ENCODE results near the gene CCL22. TPM values are rescaled to one million over a fixed set of nuclear protein-coding genes. Genes with fewer than 3 reads are reported as not detected.

CCL22 gene
- total RNA-seq, 1 experiment from 2014 or later = 0.68 TPM

- Mint-ChIP-seq H3K4me3 (ENCODE audit: unreplicated experiment) (no peak overlapping the region), H3K4me1 (ENCODE audit: low read depth, unreplicated experiment) (peaks cover 20% of the 10 kb centered on the region), H3K27me3 (ENCODE audit: insufficient read depth, unreplicated experiment) (no peaks in the 10 kb centered on the region), H3K36me3 (ENCODE audit: insufficient read depth, unreplicated experiment) (no peaks in the 10 kb centered on the region), H3K27ac (ENCODE audit: unreplicated experiment) (no peak overlapping the region), H3K9me3 (ENCODE audit: unreplicated experiment) (no peaks in the 10 kb centered on the region)
- intact Hi-C loops (cut with micrococcal nuclease; ENCODE audit: unreplicated experiment) = no loop called here
- POLR2A ChIA-PET = no interaction called here
- H3K4me3 ChIP-seq (ENCODE audit: low read depth, low read length) = no peak overlapping the region
- H3K9me3 ChIP-seq = no peaks in the 10 kb centered on the region
- no peak for TF ChIP-seq CTCF (IDR thresholded peaks at IDR 0.05; ENCODE audit: insufficient read depth in 1 of 2, low read depth in 1 of 2, low read length in 1 of 2, severe bottlenecking in 1 of 2, unreplicated experiment in 1 of 2)
- CTCF ChIA-PET = no interaction called here
- no peaks in the 10 kb centered on the region for H3K27me3 ChIP-seq (replicated peaks; ENCODE audit: control insufficient read depth, insufficient read depth, low read length)
- no peak for DNase-seq
- H3K36me3 ChIP-seq (ENCODE audit: control insufficient read depth, insufficient read depth, low read length) = no peaks in the 10 kb centered on the region
- BruUV-seq (replicated peaks) = no TSS peak
- H3K4me1 ChIP-seq = peaks cover 19% of the 10 kb centered on the region
These were observed 17.8 kb downstream of the CCL22 start for GRCh38 chr16:57376313-57376818.

GRCh38 chr16:57377080-57377841 is 18.7 kb downstream of the CCL22 start:
- H3K36me3 Mint-ChIP-seq (ENCODE audit: insufficient read depth, unreplicated experiment) = no peaks in the 10 kb centered on the region
- Histone ChIP-seq H3K27me3 (replicated peaks; ENCODE audit: control insufficient read depth, insufficient read depth, low read length) (no peaks in the 10 kb centered on the region), H3K4me1 (peaks cover 18% of the 10 kb centered on the region), H3K9me3 (no peaks in the 10 kb centered on the region), H3K36me3 (ENCODE audit: control insufficient read depth, insufficient read depth, low read length) (no peaks in the 10 kb centered on the region), H3K4me3 (ENCODE audit: low read depth, low read length) (no peak overlapping the region)
- no peak overlapping the region for H3K4me3 Mint-ChIP-seq (ENCODE audit: unreplicated experiment)
- intact Hi-C loops (cut with micrococcal nuclease; ENCODE audit: unreplicated experiment) = loop anchor here (1.0 kb wide), 1 partner anchor 77 kb away; no protein-coding TSS in a partner anchor
- TF ChIP-seq CTCF (IDR thresholded peaks at IDR 0.05; ENCODE audit: insufficient read depth in 1 of 2, low read depth in 1 of 2, low read length in 1 of 2, severe bottlenecking in 1 of 2, unreplicated experiment in 1 of 2) = peak in 1 of 2 experiments; percentile 17
- no peaks in the 10 kb centered on the region for H3K27me3 Mint-ChIP-seq (ENCODE audit: insufficient read depth, unreplicated experiment)
- BruUV-seq (replicated peaks) = no TSS peak
- ChIA-PET CTCF (interaction anchor here (0.6 to 1.1 kb wide), 2 partner anchors 40 to 196 kb away, joined by 3 to 8 read pairs; no protein-coding TSS in a partner anchor), POLR2A (no interaction called here)
- H3K4me1 Mint-ChIP-seq (ENCODE audit: low read depth, unreplicated experiment) = peaks cover 20% of the 10 kb centered on the region
- H3K9me3 Mint-ChIP-seq (ENCODE audit: unreplicated experiment) = no peaks in the 10 kb centered on the region
- DNase-seq = peak in 1 of 2 experiments; percentile 29
- peak overlapping the region; percentile 33 for H3K27ac Mint-ChIP-seq (ENCODE audit: unreplicated experiment)

GRCh38 chr16:57379579-57379978 is 21.0 kb downstream of the CCL22 start:
- ChIA-PET POLR2A (no interaction called here), CTCF (no interaction called here)
- Histone ChIP-seq H3K4me1 (peaks cover 23% of the 10 kb centered on the region), H3K4me3 (ENCODE audit: low read depth, low read length) (no peak overlapping the region), H3K9me3 (no peaks in the 10 kb centered on the region), H3K27me3 (replicated peaks; ENCODE audit: control insufficient read depth, insufficient read depth, low read length) (no peaks in the 10 kb centered on the region), H3K36me3 (ENCODE audit: control insufficient read depth, insufficient read depth, low read length) (no peaks in the 10 kb centered on the region)
- H3K9me3 Mint-ChIP-seq (ENCODE audit: unreplicated experiment) = no peaks in the 10 kb centered on the region
- H3K27ac Mint-ChIP-seq (ENCODE audit: unreplicated experiment) = no peak overlapping the region
- H3K4me3 Mint-ChIP-seq (ENCODE audit: unreplicated experiment) = no peak overlapping the region
- no peaks in the 10 kb centered on the region for H3K36me3 Mint-ChIP-seq (ENCODE audit: insufficient read depth, unreplicated experiment)
- peaks cover 20% of the 10 kb centered on the region for H3K4me1 Mint-ChIP-seq (ENCODE audit: low read depth, unreplicated experiment)
- H3K27me3 Mint-ChIP-seq (ENCODE audit: insufficient read depth, unreplicated experiment) = no peaks in the 10 kb centered on the region
- intact Hi-C loops (cut with micrococcal nuclease; ENCODE audit: unreplicated experiment) = no loop called here
- no peak for DNase-seq
- BruUV-seq (replicated peaks) = no TSS peak
- TF ChIP-seq CTCF (IDR thresholded peaks at IDR 0.05; ENCODE audit: insufficient read depth in 1 of 2, low read depth in 1 of 2, low read length in 1 of 2, severe bottlenecking in 1 of 2, unreplicated experiment in 1 of 2) = no peak
